ENCODE data around the gene TMEM174.
"Not testable (repeated sequence)": the region's sequence is repeated elsewhere in the genome, so short reads cannot be mapped to it uniquely, and the experiment has no call there.

TMEM174 gene

GRCh38 chr5:73219336-73219735 lies 46.3 kb downstream of the TMEM174 start:
- not testable (repeated sequence) for H3K4me3 Mint-ChIP-seq, ATAC-seq, H3K9me3 Mint-ChIP-seq, H3K4me1 Mint-ChIP-seq, H3K36me3 Mint-ChIP-seq, H3K27ac Mint-ChIP-seq
- peaks cover 71% of the 10 kb centered on the region for H3K27me3 Mint-ChIP-seq

GRCh38 chr5:73221161-73221560 lies 48.2 kb downstream of the TMEM174 start:
- H3K36me3 Mint-ChIP-seq = no peaks in the 10 kb centered on the region
- H3K4me1 Mint-ChIP-seq = peaks cover 6% of the 10 kb centered on the region
- no peaks in the 10 kb centered on the region for H3K9me3 Mint-ChIP-seq
- H3K27ac Mint-ChIP-seq = no peak overlapping the region
- H3K27me3 Mint-ChIP-seq = peaks cover 66% of the 10 kb centered on the region
- H3K4me3 Mint-ChIP-seq = no peak overlapping the region
- ATAC-seq = no peak

- Mint-ChIP-seq H3K27ac (no peak overlapping the region), H3K4me3 (no peak overlapping the region), H3K27me3 (peaks cover 66% of the 10 kb centered on the region), H3K4me1 (peaks cover under 1% of the 10 kb centered on the region), H3K36me3 (no peaks in the 10 kb centered on the region), H3K9me3 (no peaks in the 10 kb centered on the region)
- no peak for ATAC-seq
Measured at GRCh38 chr5:73221726-73222125, 48.7 kb downstream of the TMEM174 start.

- Mint-ChIP-seq H3K27ac (no peak overlapping the region), H3K4me1 (no peaks in the 10 kb centered on the region), H3K36me3 (no peaks in the 10 kb centered on the region), H3K27me3 (peaks cover 65% of the 10 kb centered on the region), H3K9me3 (no peaks in the 10 kb centered on the region), H3K4me3 (no peak overlapping the region)
- no peak for ATAC-seq
Measured at GRCh38 chr5:73222173-73222572, 49.2 kb downstream of the TMEM174 start.

Data from stimulated activated memory B cell treated with anti-CD40 and anti-IgM and Interleukin-4, amounts not matched to agents 10 μg/mL and 1 μg/mL and 100 μg/mL, for 72 hours (primary cell).